Epidermal melanocyte (primary cell): ENCODE measurements around the gene MMEL1.
"Not testable (repeated sequence)": the region's sequence is repeated elsewhere in the genome, so short reads cannot be mapped to it uniquely, and the experiment has no call there.

Experiments
- DNase-seq: peaks from one replicate; pipeline ENCODE4 v3.0.0; 2011; ENCODE audit warnings: low spot score; ENCODE audit not compliant: insufficient read length

The MMEL1 gene

GRCh38 chr1:2591581-2592261, 41.1 kb downstream of the MMEL1 start:
- no peak for DNase-seq

DNA sequence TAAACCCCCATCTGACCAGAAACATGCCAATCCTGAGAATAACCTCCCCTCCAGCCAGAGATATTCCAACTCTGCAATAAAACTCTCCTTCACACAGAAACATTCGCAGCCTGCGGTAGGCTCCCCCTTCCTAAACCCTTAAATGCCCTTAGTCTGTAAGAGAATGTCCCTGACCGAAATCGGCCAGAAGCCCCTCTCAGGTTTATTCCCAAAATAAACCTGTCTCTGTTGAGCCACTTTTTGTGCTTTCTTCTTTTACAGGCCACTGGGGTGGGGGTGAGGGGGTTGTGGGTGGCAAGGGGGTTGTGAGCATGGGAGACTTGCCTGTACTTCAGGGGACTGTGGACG, 41.6 kb downstream of the MMEL1 start:
- no peak for DNase-seq

- DNase-seq, result no peak
Measured at GRCh38 chr1:2590233-2591141, 42.3 kb downstream of the MMEL1 start.

- no peak for DNase-seq
Measured at GRCh38 chr1:2589431-2590232, 43.2 kb downstream of the MMEL1 start.

DNA sequence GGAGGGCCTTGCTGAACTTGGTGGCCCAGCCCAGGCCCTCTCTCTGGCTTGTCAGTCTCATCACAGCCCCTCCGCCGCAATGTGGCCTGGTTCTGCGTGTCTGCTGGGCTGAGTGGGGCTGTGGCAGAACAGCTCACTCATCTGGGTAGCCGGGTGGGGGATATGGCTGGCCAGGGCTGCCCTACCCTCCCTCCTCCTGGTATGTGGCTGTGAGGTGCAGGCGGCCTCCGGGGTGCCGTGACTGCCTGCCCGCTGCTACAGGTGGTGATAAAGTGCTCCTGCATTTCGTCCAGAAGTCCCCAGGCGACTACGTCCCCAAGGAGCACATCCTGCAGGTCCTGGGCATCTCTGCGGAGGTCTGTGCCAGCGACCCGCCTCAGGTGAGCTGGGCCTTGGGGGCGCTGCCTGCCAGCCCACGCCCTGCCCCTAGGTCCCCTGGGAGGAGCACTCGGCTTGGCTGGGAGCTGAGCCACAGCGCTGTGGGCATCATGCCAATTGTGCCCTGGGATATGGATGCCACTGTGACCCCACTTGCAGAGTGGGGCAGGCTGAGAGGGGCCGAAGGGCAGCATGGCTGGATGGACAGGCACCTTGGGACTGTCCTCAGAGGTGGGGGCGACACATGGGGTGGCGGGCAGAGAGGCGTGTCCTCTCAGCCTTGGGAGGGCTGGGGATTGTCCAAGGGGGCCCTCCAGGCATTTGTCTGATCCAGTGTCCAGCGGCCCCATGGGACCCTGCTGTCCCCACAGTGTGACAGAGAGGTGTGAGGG, 44.0 kb downstream of the MMEL1 start:
- DNase-seq, result no peak

- no peak for DNase-seq
Measured at GRCh38 chr1:2587860-2588571, 44.8 kb downstream of the MMEL1 start.

GRCh38 chr1:2587071-2587859, 45.6 kb downstream of the MMEL1 start:
- DNase-seq, result peak; percentile 31

GRCh38 chr1:2586154-2587070, 46.4 kb downstream of the MMEL1 start, which contains the start of gene PRXL2B:
Gene PRXL2B, plus strand, starts transcription at chr1:2586777. Its CDS starts 109 bp downstream, at chr1:2586886.
- DNase-seq, result peak; percentile 99

- peak; percentile 94 for DNase-seq
Measured at GRCh38 chr1:2585318-2586092, 47.3 kb downstream of the MMEL1 start.

DNA sequence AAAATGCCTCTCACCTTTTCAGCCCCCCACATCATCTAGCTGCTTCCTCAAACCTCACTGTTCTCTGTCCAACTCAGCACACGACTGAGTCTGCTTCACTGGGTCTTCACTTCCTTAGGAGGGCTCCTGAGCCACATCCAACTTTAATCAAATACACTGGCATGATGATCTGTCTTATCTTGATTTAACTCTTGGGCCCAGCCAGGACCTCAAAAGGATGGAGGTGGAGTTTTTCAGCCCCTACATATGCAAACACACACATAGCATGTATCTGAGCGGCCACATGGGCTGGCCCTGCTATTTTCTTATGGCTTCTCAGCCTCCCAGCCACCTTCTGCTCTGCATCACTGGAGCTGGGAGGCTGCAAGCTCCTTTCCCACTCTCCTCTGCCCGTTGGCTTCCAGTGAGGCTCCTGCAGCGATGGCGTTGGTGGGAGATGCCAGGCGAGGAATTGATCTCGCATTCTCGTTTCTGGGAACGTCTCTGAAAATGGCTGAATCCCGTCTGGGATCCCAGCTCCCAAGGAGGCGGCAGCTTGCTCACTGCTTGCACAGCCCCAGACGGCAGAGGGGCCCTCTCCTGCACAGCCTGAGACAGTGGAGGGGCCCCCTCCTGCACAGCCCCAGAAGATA, 48.0 kb downstream of the MMEL1 start:
- DNase-seq, result no peak

GRCh38 chr1:2583871-2584351, 48.9 kb downstream of the MMEL1 start:
- no peak for DNase-seq

DNA sequence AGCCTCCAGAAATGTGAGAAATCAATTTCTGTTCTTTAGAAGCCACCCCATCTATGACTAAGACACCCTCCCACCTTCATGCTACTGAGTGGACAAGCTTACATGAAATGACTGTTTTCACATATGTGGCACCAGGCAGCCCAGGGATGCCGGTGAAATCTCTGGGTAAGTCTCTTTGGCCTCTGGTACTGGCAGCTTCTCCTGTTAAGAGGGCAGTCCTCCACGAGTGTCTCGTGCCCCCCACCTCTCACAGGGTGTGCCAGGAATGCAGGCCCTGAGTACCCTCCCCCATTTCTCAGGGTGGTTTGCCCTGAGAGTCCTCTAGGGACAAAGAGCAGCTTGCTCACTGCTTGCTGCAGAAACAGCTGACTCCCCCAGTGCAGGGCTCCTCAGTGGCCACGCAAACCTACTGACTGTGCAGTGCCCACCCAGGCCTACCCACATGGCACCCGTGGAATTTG, 49.5 kb downstream of the MMEL1 start:
- DNase-seq, result no peak

GRCh38 chr1:2582391-2582790, 50.4 kb downstream of the MMEL1 start:
- DNase-seq, result no peak

DNA sequence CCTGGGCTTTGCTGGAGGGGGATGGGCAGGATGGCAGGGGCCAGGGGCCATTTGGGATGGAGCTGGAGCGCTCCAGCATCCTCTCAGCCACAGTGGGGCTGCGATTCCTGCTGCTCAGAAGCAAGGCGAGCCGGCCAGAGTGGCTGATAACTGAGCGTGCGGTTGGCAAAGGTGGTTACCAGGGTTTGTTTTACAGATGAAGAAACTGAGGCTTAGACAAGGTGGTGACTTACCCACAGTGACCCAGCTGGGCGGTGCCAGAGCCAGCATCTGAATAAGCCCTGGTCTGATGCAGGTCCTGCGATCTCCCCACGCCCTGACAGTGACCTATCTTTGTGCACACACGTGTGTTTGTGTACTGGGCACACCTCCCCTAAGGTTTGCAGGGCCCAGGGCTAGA, 52.1 kb downstream of the MMEL1 start:
- DNase-seq, result no peak

DNA sequence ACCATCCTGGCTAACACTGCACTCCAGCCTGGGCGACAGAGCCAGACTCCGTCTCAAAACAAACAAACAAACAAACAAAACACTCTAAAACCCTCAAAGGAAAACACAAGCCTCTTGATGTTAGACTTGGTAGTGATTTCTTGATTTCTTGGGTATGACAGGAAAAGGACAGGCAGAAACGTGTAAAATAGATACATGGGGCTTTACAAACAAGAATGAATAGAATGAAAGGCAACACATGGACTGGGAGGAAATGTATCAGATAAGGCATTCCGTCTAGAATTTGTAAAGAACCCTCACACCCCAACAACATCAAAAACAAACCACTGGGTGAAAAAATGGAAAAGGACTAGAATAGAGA, 54.1 kb downstream of the MMEL1 start:
- no peak for DNase-seq

- DNase-seq, result not testable (repeated sequence)
Measured at GRCh38 chr1:2577565-2578075, 55.2 kb downstream of the MMEL1 start.
